Subcutaneous adipose tissue (tissue), 4 donors: ENCODE measurements around the gene SEC14L5. TPM values are rescaled to one million over a fixed set of nuclear protein-coding genes. Genes with fewer than 3 reads are reported as not detected.

Source experiments
- CTCF ChIP-seq: fragments of 450-650 bp; IDR thresholded peaks from one replicate; pipeline ENCODE4 v1.5.1; 2016; ENCODE audit warnings: low read depth, mild to moderate bottlenecking, control low read depth, antibody characterized with exemption, moderate library complexity
- total RNA-seq, 4 donors: library from RNA; depleted of rRNA; stranded (reverse); fragments of >200 nt; gene quantifications; one replicate each; pipeline ENCODE4 v1.1.0, GENCODE V29; 2016

The SEC14L5 gene
- total RNA-seq, 4 donors from 2014 or later: 0.33 to 0.68 (median 0.61) TPM

GRCh38 chr16:5010576-5011329, 52.6 kb downstream of the SEC14L5 start:
- no peak for TF ChIP-seq CTCF

- TF ChIP-seq CTCF: no peak
These were observed 53.5 kb downstream of the SEC14L5 start for GRCh38 chr16:5011637-5012036.

- no peak for TF ChIP-seq CTCF
These were observed 54.8 kb downstream of the SEC14L5 start for GRCh38 chr16:5012887-5013286.

GRCh38 chr16:5015351-5015750, 57.2 kb downstream of the SEC14L5 start:
- TF ChIP-seq CTCF: no peak

DNA sequence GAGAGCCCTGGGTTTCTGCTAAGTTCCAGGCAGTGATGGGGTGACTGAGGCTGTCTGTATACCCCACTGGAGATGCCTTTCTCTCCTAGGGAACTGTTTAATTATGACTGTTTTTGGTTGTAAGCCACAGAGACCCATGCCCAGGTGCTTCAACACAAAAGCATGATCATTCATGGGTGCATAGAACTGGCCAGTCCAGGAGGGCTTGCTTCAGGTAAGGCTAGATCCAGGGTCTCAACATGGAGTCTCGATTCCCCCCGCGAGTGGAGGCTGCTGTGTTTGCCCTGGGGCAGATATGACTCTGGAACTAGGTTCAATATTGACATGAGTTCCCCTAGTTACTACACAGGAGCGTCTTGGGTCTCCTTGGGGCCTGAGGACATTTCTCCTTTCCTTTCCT, 57.8 kb downstream of the SEC14L5 start:
- TF ChIP-seq CTCF: no peak

DNA sequence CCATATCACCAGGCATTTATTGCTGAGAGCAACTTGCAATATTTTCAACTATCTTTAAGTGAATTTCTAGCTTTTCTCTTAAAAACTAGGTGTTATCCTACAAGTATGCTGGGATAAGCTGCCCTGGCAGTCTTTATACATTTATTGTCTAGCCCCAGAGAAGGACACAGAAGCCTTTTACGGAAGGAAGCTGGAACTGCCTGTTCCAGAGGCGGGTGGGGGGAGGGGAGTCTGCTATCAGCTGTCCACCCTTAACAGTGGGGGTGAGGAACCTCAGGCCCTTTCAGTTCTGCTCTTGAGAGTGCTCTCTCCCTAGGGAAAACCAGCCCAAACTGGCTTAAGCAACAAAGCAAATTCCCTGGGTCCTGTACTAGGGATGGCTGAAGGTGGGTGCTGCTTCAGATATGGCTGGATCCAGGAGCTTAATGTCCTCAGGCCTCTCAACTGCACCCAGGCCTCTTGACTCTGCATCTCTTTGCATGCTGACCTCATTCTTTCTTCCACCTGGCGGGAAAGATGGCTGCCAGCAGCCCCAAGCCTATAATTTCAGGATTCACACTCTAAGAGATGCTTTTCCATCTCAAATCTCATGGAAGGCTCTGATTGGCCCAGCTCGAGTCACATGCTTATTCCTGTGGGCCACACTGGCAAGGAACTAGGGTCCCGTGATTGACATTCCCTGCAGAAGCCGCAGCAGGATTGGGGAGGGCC, 59.0 kb downstream of the SEC14L5 start:
- no peak for TF ChIP-seq CTCF

- TF ChIP-seq CTCF: no peak
These were observed 59.5 kb downstream of the SEC14L5 start for GRCh38 chr16:5017678-5017969.
